Mammary epithelial cell (primary cell): ENCODE data around the gene SH3BGRL2.

Experiments used
- EZH2 ChIP-seq: IDR thresholded peaks from 2 replicates; pipeline ENCODE4 v1.6.1; 2012; ENCODE audit warnings: low read length, inconsistent platforms, borderline replicate concordance
- TF ChIP-seq, protein P1 (sequence below), 2 donors: IDR thresholded peaks in 1 of 2; conservative IDR thresholded peaks in 1 of 2; 2 replicates each; pipeline ENCODE4 v1.5.1; 2011 to 2012; ENCODE audit warnings: inconsistent platforms in 2 of 2, low read length in 2 of 2, mild to moderate bottlenecking in 2 of 2, control low read depth in 1 of 2, low read depth in 1 of 2; ENCODE audit not compliant: insufficient read depth in 1 of 2; ENCODE audit errors: extremely low read depth in 1 of 2

- TF ChIP-seq EZH2 = no peak
- TF ChIP-seq, protein P1, sequence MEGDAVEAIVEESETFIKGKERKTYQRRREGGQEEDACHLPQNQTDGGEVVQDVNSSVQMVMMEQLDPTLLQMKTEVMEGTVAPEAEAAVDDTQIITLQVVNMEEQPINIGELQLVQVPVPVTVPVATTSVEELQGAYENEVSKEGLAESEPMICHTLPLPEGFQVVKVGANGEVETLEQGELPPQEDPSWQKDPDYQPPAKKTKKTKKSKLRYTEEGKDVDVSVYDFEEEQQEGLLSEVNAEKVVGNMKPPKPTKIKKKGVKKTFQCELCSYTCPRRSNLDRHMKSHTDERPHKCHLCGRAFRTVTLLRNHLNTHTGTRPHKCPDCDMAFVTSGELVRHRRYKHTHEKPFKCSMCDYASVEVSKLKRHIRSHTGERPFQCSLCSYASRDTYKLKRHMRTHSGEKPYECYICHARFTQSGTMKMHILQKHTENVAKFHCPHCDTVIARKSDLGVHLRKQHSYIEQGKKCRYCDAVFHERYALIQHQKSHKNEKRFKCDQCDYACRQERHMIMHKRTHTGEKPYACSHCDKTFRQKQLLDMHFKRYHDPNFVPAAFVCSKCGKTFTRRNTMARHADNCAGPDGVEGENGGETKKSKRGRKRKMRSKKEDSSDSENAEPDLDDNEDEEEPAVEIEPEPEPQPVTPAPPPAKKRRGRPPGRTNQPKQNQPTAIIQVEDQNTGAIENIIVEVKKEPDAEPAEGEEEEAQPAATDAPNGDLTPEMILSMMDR (conservative IDR thresholded peaks at IDR 0.05 in 1 of 2, IDR thresholded peaks at IDR 0.05 in 1 of 2; ENCODE audit: extremely low read depth in 1 of 2, insufficient read depth in 1 of 2, low read depth in 1 of 2, low read length in 2 of 2) = no peak
Observed at GRCh38 chr6:79648328-79648727, 17.2 kb downstream of the SH3BGRL2 start.
